WTC11 (cell line): ENCODE data around the gene RASSF3. TPM values are rescaled to one million over a fixed set of nuclear protein-coding genes. Genes with fewer than 3 reads are reported as not detected.

Experiments used
- ATAC-seq: fragments of 200-7000 bp; cut with Tn5 transposase; 2 replicates; pipeline ENCODE4 v1.10.0; 2021; ENCODE audit warnings: mild to moderate bottlenecking, moderate library complexity
- CTCF ChIA-PET: fragments of 300-600 bp; sonication (Branson Sonifier 250); formaldehyde crosslinking; loops from one replicate; lab custom pipeline; 2021; ENCODE audit warnings: antibody characterized with exemption; lab: Charles Lee
- POLR2A ChIA-PET: fragments of 350-600 bp; sonication (Branson Sonifier 250); formaldehyde crosslinking; loops from one replicate; lab custom pipeline; 2021; ENCODE audit warnings: antibody characterized with exemption; lab: Charles Lee
- DNase-seq: peaks from one replicate; pipeline ENCODE4 v3.0.0; 2021; ENCODE audit warnings: low spot score
- H3K27ac Mint-ChIP-seq: 2 replicates; pipeline ENCODE4 v1.8.0; 2021; ENCODE audit warnings: mixed read lengths
- H3K27me3 Mint-ChIP-seq: 2 replicates; pipeline ENCODE4 v1.8.0; 2021; ENCODE audit warnings: low read depth, mild to moderate bottlenecking, moderate library complexity, mixed read lengths
- H3K36me3 Mint-ChIP-seq: 2 replicates; pipeline ENCODE4 v1.8.0; 2021; ENCODE audit warnings: mixed read lengths
- H3K4me1 Mint-ChIP-seq: 2 replicates; pipeline ENCODE4 v1.8.0; 2022; ENCODE audit warnings: mixed read lengths
- H3K4me3 Mint-ChIP-seq: 2 replicates; pipeline ENCODE4 v1.8.0; 2021; ENCODE audit warnings: mild to moderate bottlenecking, moderate library complexity, mixed read lengths
- H3K9me3 Mint-ChIP-seq: 2 replicates; pipeline ENCODE4 v1.8.0; 2021; ENCODE audit warnings: mixed read lengths
- FOXP4 ChIP-seq: sonication (generic); formaldehyde crosslinking; IDR thresholded peaks from 2 replicates; pipeline ENCODE4 v1.8.0; 2022; ENCODE audit warnings: mild to moderate bottlenecking, missing genetic modification reagents
- MXD4 ChIP-seq: fragments of 250-450 bp; sonication (Bioruptor Pico); IDR thresholded peaks from 2 replicates; pipeline ENCODE4 v1.8.0; 2021; ENCODE audit warnings: mild to moderate bottlenecking, moderate library complexity, borderline replicate concordance
- NR2C2 ChIP-seq: sonication (generic); formaldehyde crosslinking; IDR thresholded peaks from 2 replicates; pipeline ENCODE4 v1.8.0; 2022; ENCODE audit warnings: mild to moderate bottlenecking, missing genetic modification reagents
- ZNF396 ChIP-seq: fragments of 250-450 bp; sonication (Bioruptor Pico); IDR thresholded peaks from 2 replicates; pipeline ENCODE4 v1.8.0; 2021; ENCODE audit warnings: mild to moderate bottlenecking, moderate library complexity, borderline replicate concordance
- ZNF671 ChIP-seq: fragments of 250-450 bp; sonication (Bioruptor Pico); IDR thresholded peaks from 2 replicates; pipeline ENCODE4 v1.8.0; 2021; ENCODE audit warnings: mild to moderate bottlenecking
- total RNA-seq: library from RNA; stranded (reverse); gene quantifications from 3 replicates; pipeline ENCODE4 v1.2.3, GENCODE V29; 2021
- TF ChIP-seq, protein P1 (sequence below): sonication (generic); formaldehyde crosslinking; IDR thresholded peaks from 2 replicates; pipeline ENCODE4 v1.8.0; 2022; ENCODE audit warnings: mild to moderate bottlenecking, missing genetic modification reagents
- TF ChIP-seq, protein P2 (sequence below): fragments of 250-450 bp; sonication (Bioruptor Pico); IDR thresholded peaks from 2 replicates; pipeline ENCODE4 v1.9.0; 2021; ENCODE audit warnings: mild to moderate bottlenecking
- TF ChIP-seq, protein P3 (sequence below): sonication (generic); formaldehyde crosslinking; IDR thresholded peaks from 2 replicates; pipeline ENCODE4 v1.8.0; 2022; ENCODE audit warnings: missing genetic modification reagents
- TF ChIP-seq, protein P4 (sequence below): sonication (generic); formaldehyde crosslinking; IDR thresholded peaks from 2 replicates; pipeline ENCODE4 v1.8.1; 2022; ENCODE audit warnings: low read depth, mild to moderate bottlenecking, moderate library complexity, missing genetic modification reagents, borderline replicate concordance
- TF ChIP-seq, protein P5 (sequence below): sonication (generic); formaldehyde crosslinking; IDR thresholded peaks from 2 replicates; pipeline ENCODE4 v1.8.0; 2022; ENCODE audit warnings: mild to moderate bottlenecking, missing genetic modification reagents
- TF ChIP-seq, protein P6 (sequence below): sonication (generic); formaldehyde crosslinking; IDR thresholded peaks from 2 replicates; pipeline ENCODE4 v1.8.1; 2022; ENCODE audit warnings: low read depth, missing genetic modification reagents, borderline replicate concordance

Gene RASSF3
- total RNA-seq, 1 experiment from 2014 or later = 54.7 TPM

- no peak for DNase-seq
- Mint-ChIP-seq H3K9me3 (no peaks in the 10 kb centered on the region), H3K27me3 (no peaks in the 10 kb centered on the region), H3K4me1 (peaks cover 53% of the 10 kb centered on the region), H3K4me3 (no peak overlapping the region), H3K27ac (peak overlapping the region; percentile 15; the same call in 1 of the 2 replicates), H3K36me3 (peaks cover 36% of the 10 kb centered on the region)
- no peak for ATAC-seq
- ChIA-PET CTCF (no interaction called here), POLR2A (no interaction called here)
- TF ChIP-seq, protein P1, sequence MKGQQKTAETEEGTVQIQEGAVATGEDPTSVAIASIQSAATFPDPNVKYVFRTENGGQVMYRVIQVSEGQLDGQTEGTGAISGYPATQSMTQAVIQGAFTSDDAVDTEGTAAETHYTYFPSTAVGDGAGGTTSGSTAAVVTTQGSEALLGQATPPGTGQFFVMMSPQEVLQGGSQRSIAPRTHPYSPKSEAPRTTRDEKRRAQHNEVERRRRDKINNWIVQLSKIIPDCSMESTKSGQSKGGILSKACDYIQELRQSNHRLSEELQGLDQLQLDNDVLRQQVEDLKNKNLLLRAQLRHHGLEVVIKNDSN (CRISPR knock-in tag) = no peak
- TF ChIP-seq MXD4 (CRISPR knock-in tag) (no peak), ZNF396 (no peak)
- TF ChIP-seq, protein P2, sequence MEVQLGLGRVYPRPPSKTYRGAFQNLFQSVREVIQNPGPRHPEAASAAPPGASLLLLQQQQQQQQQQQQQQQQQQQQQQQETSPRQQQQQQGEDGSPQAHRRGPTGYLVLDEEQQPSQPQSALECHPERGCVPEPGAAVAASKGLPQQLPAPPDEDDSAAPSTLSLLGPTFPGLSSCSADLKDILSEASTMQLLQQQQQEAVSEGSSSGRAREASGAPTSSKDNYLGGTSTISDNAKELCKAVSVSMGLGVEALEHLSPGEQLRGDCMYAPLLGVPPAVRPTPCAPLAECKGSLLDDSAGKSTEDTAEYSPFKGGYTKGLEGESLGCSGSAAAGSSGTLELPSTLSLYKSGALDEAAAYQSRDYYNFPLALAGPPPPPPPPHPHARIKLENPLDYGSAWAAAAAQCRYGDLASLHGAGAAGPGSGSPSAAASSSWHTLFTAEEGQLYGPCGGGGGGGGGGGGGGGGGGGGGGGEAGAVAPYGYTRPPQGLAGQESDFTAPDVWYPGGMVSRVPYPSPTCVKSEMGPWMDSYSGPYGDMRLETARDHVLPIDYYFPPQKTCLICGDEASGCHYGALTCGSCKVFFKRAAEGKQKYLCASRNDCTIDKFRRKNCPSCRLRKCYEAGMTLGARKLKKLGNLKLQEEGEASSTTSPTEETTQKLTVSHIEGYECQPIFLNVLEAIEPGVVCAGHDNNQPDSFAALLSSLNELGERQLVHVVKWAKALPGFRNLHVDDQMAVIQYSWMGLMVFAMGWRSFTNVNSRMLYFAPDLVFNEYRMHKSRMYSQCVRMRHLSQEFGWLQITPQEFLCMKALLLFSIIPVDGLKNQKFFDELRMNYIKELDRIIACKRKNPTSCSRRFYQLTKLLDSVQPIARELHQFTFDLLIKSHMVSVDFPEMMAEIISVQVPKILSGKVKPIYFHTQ (CRISPR knock-in tag) = no peak
- TF ChIP-seq, protein P3, sequence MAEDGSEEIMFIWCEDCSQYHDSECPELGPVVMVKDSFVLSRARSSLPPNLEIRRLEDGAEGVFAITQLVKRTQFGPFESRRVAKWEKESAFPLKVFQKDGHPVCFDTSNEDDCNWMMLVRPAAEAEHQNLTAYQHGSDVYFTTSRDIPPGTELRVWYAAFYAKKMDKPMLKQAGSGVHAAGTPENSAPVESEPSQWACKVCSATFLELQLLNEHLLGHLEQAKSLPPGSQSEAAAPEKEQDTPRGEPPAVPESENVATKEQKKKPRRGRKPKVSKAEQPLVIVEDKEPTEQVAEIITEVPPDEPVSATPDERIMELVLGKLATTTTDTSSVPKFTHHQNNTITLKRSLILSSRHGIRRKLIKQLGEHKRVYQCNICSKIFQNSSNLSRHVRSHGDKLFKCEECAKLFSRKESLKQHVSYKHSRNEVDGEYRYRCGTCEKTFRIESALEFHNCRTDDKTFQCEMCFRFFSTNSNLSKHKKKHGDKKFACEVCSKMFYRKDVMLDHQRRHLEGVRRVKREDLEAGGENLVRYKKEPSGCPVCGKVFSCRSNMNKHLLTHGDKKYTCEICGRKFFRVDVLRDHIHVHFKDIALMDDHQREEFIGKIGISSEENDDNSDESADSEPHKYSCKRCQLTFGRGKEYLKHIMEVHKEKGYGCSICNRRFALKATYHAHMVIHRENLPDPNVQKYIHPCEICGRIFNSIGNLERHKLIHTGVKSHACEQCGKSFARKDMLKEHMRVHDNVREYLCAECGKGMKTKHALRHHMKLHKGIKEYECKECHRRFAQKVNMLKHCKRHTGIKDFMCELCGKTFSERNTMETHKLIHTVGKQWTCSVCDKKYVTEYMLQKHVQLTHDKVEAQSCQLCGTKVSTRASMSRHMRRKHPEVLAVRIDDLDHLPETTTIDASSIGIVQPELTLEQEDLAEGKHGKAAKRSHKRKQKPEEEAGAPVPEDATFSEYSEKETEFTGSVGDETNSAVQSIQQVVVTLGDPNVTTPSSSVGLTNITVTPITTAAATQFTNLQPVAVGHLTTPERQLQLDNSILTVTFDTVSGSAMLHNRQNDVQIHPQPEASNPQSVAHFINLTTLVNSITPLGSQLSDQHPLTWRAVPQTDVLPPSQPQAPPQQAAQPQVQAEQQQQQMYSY (CRISPR knock-in tag) = no peak
- TF ChIP-seq, protein P4, sequence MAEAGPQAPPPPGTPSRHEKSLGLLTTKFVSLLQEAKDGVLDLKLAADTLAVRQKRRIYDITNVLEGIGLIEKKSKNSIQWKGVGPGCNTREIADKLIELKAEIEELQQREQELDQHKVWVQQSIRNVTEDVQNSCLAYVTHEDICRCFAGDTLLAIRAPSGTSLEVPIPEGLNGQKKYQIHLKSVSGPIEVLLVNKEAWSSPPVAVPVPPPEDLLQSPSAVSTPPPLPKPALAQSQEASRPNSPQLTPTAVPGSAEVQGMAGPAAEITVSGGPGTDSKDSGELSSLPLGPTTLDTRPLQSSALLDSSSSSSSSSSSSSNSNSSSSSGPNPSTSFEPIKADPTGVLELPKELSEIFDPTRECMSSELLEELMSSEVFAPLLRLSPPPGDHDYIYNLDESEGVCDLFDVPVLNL = no peak
- TF ChIP-seq, protein P5, sequence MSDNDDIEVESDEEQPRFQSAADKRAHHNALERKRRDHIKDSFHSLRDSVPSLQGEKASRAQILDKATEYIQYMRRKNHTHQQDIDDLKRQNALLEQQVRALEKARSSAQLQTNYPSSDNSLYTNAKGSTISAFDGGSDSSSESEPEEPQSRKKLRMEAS (CRISPR knock-in tag) = no peak
Measured at GRCh38 chr12:64683816-64684543, 73.7 kb downstream of the RASSF3 start.

DNA sequence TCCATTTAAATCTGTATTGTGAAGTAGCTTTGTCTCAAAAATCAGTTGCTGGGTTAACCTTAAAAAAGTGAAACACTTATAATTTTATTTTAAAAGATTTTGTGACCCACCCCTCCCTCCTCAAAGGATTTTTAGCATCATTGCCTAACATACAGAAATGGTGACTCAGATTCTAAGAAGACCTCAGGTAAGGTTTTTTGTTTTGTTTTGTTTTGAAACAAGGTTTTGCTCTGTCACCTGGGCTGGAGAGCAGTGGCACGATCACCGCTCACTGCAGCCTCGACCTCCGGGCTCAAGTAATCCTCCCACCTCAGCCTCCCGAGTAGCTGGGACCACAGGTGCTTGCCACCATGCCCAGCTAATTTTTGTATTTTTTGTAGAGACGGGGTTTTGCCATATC, 74.8 kb downstream of the RASSF3 start:
- Mint-ChIP-seq H3K27ac (no peak overlapping the region), H3K4me3 (no peak overlapping the region), H3K9me3 (no peaks in the 10 kb centered on the region), H3K4me1 (peaks cover 46% of the 10 kb centered on the region), H3K36me3 (peaks cover 36% of the 10 kb centered on the region), H3K27me3 (no peaks in the 10 kb centered on the region)
- DNase-seq (no peak), ATAC-seq (no peak)
- POLR2A ChIA-PET = no interaction called here
- TF ChIP-seq, protein P6, sequence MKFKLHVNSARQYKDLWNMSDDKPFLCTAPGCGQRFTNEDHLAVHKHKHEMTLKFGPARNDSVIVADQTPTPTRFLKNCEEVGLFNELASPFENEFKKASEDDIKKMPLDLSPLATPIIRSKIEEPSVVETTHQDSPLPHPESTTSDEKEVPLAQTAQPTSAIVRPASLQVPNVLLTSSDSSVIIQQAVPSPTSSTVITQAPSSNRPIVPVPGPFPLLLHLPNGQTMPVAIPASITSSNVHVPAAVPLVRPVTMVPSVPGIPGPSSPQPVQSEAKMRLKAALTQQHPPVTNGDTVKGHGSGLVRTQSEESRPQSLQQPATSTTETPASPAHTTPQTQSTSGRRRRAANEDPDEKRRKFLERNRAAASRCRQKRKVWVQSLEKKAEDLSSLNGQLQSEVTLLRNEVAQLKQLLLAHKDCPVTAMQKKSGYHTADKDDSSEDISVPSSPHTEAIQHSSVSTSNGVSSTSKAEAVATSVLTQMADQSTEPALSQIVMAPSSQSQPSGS (CRISPR knock-in tag) = no peak
- TF ChIP-seq, protein P5 (CRISPR knock-in tag) = no peak
- TF ChIP-seq NR2C2 (CRISPR knock-in tag) (no peak), ZNF671 (CRISPR knock-in tag) (no peak), FOXP4 (CRISPR knock-in tag) (no peak)
- CTCF ChIA-PET = no interaction called here
